ENCODE data around the gene KYNU.

DNA sequence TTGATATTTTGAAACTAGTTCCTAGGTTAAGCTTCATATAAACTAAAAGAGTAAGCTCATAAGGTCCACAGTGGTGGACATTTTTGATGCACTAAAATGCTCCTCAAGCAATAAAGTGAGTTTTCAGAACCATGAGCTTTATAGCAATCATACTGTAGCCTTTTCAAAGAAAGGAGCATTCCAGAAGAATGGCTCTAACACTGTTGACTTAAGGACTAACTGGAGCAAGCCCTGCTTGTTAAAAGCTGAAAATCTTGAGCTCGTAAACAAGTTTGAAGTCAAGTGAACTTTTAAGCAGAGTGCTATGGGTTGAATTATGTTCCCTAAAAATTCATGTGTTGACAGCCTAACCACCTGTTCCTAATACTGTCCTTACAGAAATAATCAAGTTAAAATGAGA, 38.0 kb downstream of the KYNU start:
- TF ChIP-seq, protein P1, sequence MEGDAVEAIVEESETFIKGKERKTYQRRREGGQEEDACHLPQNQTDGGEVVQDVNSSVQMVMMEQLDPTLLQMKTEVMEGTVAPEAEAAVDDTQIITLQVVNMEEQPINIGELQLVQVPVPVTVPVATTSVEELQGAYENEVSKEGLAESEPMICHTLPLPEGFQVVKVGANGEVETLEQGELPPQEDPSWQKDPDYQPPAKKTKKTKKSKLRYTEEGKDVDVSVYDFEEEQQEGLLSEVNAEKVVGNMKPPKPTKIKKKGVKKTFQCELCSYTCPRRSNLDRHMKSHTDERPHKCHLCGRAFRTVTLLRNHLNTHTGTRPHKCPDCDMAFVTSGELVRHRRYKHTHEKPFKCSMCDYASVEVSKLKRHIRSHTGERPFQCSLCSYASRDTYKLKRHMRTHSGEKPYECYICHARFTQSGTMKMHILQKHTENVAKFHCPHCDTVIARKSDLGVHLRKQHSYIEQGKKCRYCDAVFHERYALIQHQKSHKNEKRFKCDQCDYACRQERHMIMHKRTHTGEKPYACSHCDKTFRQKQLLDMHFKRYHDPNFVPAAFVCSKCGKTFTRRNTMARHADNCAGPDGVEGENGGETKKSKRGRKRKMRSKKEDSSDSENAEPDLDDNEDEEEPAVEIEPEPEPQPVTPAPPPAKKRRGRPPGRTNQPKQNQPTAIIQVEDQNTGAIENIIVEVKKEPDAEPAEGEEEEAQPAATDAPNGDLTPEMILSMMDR (conservative IDR thresholded peaks at IDR 0.05 in 1 of 2, IDR thresholded peaks at IDR 0.05 in 1 of 2; ENCODE audit: low read depth in 1 of 2, low read length in 2 of 2), result no peak
- no peak for TF ChIP-seq EZH2 (IDR thresholded peaks at IDR 0.05; ENCODE audit: low read length, missing control alignments)

All from fibroblast of lung (primary cell).